CD4-positive, alpha-beta T cell (primary cell): ENCODE data around the gene TAOK1. TPM values are rescaled to one million over a fixed set of nuclear protein-coding genes. Genes with fewer than 3 reads are reported as not detected.
A peak's percentile ranks its signal among the peaks of the same experiment; 100 is the strongest.

Source experiments
- ATAC-seq: fragments of 200-7000 bp; cut with Tn5 transposase; one replicate; pipeline ENCODE4 v1.10.0; 2022; ENCODE audit warnings: mild to moderate bottlenecking; ENCODE audit not compliant: poor library complexity
- CTCF ChIA-PET: fragments of 350-600 bp; sonication (Branson Sonifier 250); formaldehyde crosslinking; loops from one replicate; lab custom pipeline; 2021; ENCODE audit warnings: antibody characterized with exemption, inconsistent platforms; lab: Charles Lee
- POLR2A ChIA-PET: fragments of 350-600 bp; sonication (Branson Sonifier 250); formaldehyde crosslinking; loops from one replicate; lab custom pipeline; 2021; ENCODE audit warnings: antibody characterized with exemption, inconsistent platforms; lab: Charles Lee
- DNase-seq, 14 experiments: peaks; one replicate each; pipeline ENCODE4 v3.0.0-alpha.2; 2013 to 2020; ENCODE audit warnings: mixed read lengths in 2 of 14
- H3K27ac ChIP-seq, 2 donors: one replicate each; pipeline versions ENCODE4 v1.5.1 to v1.7.0; 2013; ENCODE audit warnings: low read length in 2 of 2, low read depth in 1 of 2, mild to moderate bottlenecking in 1 of 2
- H3K27me3 ChIP-seq, 2 experiments: 1 replicate in 1 of 2; 2 replicates in 1 of 2; pipeline versions ENCODE4 v1.6.1 to v1.7.0; 2013; ENCODE audit warnings: low read length in 2 of 2, control low read depth in 1 of 2, mild to moderate bottlenecking in 1 of 2, moderate library complexity in 1 of 2; ENCODE audit not compliant: insufficient read depth in 2 of 2, control insufficient read depth in 1 of 2
- H3K36me3 ChIP-seq: one replicate; pipeline ENCODE4 v1.6.1; 2013; ENCODE audit warnings: low read length, control low read depth; ENCODE audit not compliant: insufficient read depth
- H3K4me1 ChIP-seq: one replicate; pipeline ENCODE4 v1.6.1; 2013; ENCODE audit warnings: low read length, control low read depth; ENCODE audit not compliant: insufficient read depth
- H3K4me3 ChIP-seq: one replicate; pipeline ENCODE4 v1.5.1; 2013; ENCODE audit warnings: mild to moderate bottlenecking, low read length, moderate library complexity
- H3K9me3 ChIP-seq, 2 experiments: 1 replicate in 1 of 2; 2 replicates in 1 of 2; pipeline versions ENCODE4 v1.6.1 to v1.7.0; 2013; ENCODE audit warnings: low read length in 2 of 2, mild to moderate bottlenecking in 2 of 2, control low read depth in 1 of 2, moderate library complexity in 1 of 2; ENCODE audit not compliant: control insufficient read depth in 1 of 2, insufficient read depth in 1 of 2
- H3K27ac Mint-ChIP-seq: one replicate; pipeline ENCODE4 v1.8.0; 2020; ENCODE audit warnings: mixed read lengths
- H3K27me3 Mint-ChIP-seq: one replicate; pipeline ENCODE4 v1.8.0; 2021; ENCODE audit warnings: mixed read lengths
- H3K36me3 Mint-ChIP-seq: one replicate; pipeline ENCODE4 v1.8.0; 2021; ENCODE audit warnings: low read depth, mixed read lengths
- H3K4me1 Mint-ChIP-seq: one replicate; pipeline ENCODE4 v1.8.0; 2021; ENCODE audit warnings: low read depth, mixed read lengths
- H3K4me3 Mint-ChIP-seq: one replicate; pipeline ENCODE4 v1.8.0; 2020; ENCODE audit warnings: mild to moderate bottlenecking, mixed read lengths
- H3K9me3 Mint-ChIP-seq: one replicate; pipeline ENCODE4 v1.8.0; 2020; ENCODE audit warnings: mixed read lengths
- intact Hi-C, 2 experiments: fragments of 100-400 bp; cut with DNase I in 1 of 2; cut with micrococcal nuclease in 1 of 2; formaldehyde crosslinking; loops; one replicate each; pipeline versions ENCODE4 v1.15.1 to v1.9.0; 2023 to 2025; cut with DNase I, micrococcal nuclease
- total RNA-seq, 174 experiments: library from RNA in 2 of 174; stranded (reverse) in 2 of 174; gene quantifications; one replicate each; pipeline ENCODE4 v1.2.3 and lab custom pipeline; 2021 to 2026
- TF ChIP-seq, protein P1 (sequence below): fragments of 200-600 bp; IDR thresholded peaks from one replicate; pipeline ENCODE4 v1.8.0; 2022; ENCODE audit warnings: antibody characterized with exemption, mild to moderate bottlenecking

Gene TAOK1
- total RNA-seq, 2 experiments from 2014 or later = 33.1 to 33.8 TPM

GRCh38 chr17:29573558-29573869 is 183.4 kb downstream of the TAOK1 start:
- Mint-ChIP-seq H3K4me1 (peaks cover 16% of the 10 kb centered on the region), H3K27ac (no peak overlapping the region), H3K4me3 (no peak overlapping the region), H3K36me3 (peaks cover 35% of the 10 kb centered on the region), H3K27me3 (no peaks in the 10 kb centered on the region), H3K9me3 (no peaks in the 10 kb centered on the region)
- Histone ChIP-seq H3K4me1 (peaks cover 21% of the 10 kb centered on the region), H3K4me3 (no peak overlapping the region), H3K27me3 (no peaks in the 10 kb centered on the region), H3K27ac (no peak overlapping the region), H3K9me3 (no peaks in the 10 kb centered on the region), H3K36me3 (peaks cover 57% of the 10 kb centered on the region)
- DNase-seq (peak in 2 of 14 experiments; percentile 16 to 31), ATAC-seq (no peak)
- ChIA-PET POLR2A (interaction anchor here (1.0 to 1.5 kb wide), 3 partner anchors 19 to 44 kb away, joined by 3 to 7 read pairs (median 4); partner anchors contain the start of gene ANKRD13B), CTCF (interaction anchor here (0.8 to 5.0 kb wide), 4 partner anchors 19 to 357 kb away, joined by 3 to 30 read pairs (median 4); no protein-coding TSS in a partner anchor)
- TF ChIP-seq, protein P1, sequence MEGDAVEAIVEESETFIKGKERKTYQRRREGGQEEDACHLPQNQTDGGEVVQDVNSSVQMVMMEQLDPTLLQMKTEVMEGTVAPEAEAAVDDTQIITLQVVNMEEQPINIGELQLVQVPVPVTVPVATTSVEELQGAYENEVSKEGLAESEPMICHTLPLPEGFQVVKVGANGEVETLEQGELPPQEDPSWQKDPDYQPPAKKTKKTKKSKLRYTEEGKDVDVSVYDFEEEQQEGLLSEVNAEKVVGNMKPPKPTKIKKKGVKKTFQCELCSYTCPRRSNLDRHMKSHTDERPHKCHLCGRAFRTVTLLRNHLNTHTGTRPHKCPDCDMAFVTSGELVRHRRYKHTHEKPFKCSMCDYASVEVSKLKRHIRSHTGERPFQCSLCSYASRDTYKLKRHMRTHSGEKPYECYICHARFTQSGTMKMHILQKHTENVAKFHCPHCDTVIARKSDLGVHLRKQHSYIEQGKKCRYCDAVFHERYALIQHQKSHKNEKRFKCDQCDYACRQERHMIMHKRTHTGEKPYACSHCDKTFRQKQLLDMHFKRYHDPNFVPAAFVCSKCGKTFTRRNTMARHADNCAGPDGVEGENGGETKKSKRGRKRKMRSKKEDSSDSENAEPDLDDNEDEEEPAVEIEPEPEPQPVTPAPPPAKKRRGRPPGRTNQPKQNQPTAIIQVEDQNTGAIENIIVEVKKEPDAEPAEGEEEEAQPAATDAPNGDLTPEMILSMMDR = no peak
- intact Hi-C loops = loop anchor here in 1 of 2 experiments (10.0 kb wide), 1 partner anchor 901 kb away; the partner anchor contains the start of gene GOSR1

GRCh38 chr17:29573871-29574731 is 183.9 kb downstream of the TAOK1 start:
- DNase-seq (peak in 2 of 14 experiments; percentile 17 to 30), ATAC-seq (no peak)
- peaks cover 16% of the 10 kb centered on the region for H3K4me1 ChIP-seq
- H3K27ac Mint-ChIP-seq = peak overlapping the region; percentile 59
- intact Hi-C loops = loop anchor here in 1 of 2 experiments (10.0 kb wide), 1 partner anchor 901 kb away; the partner anchor contains the start of gene GOSR1
- no peak overlapping the region for H3K4me3 Mint-ChIP-seq
- peaks cover 37% of the 10 kb centered on the region for H3K36me3 Mint-ChIP-seq
- no peaks in the 10 kb centered on the region for H3K27me3 ChIP-seq
- no peaks in the 10 kb centered on the region for H3K9me3 Mint-ChIP-seq
- ChIA-PET CTCF (interaction anchor here (0.8 to 1.4 kb wide), 2 partner anchors 18 to 204 kb away, joined by 3 to 4 read pairs; no protein-coding TSS in a partner anchor), POLR2A (interaction anchor here (1.5 kb wide), 1 partner anchor 44 kb away, joined by 7 read pairs; no protein-coding TSS in a partner anchor)
- no peak overlapping the region for H3K4me3 ChIP-seq
- H3K36me3 ChIP-seq = peaks cover 62% of the 10 kb centered on the region
- H3K27ac ChIP-seq = no peak overlapping the region
- TF ChIP-seq, protein P1 = no peak
- H3K4me1 Mint-ChIP-seq = peaks cover 13% of the 10 kb centered on the region
- no peaks in the 10 kb centered on the region for H3K27me3 Mint-ChIP-seq
- no peaks in the 10 kb centered on the region for H3K9me3 ChIP-seq

GRCh38 chr17:29574732-29575510 is 184.8 kb downstream of the TAOK1 start:
- peaks cover 9% of the 10 kb centered on the region for H3K4me1 Mint-ChIP-seq
- ChIA-PET CTCF (no interaction called here), POLR2A (no interaction called here)
- Histone ChIP-seq H3K36me3 (peaks cover 69% of the 10 kb centered on the region), H3K27ac (no peak overlapping the region), H3K4me3 (no peak overlapping the region), H3K4me1 (peaks cover 9% of the 10 kb centered on the region), H3K9me3 (no peaks in the 10 kb centered on the region), H3K27me3 (no peaks in the 10 kb centered on the region)
- no peak for ATAC-seq
- peak overlapping the region; percentile 59 for H3K27ac Mint-ChIP-seq
- peaks cover 43% of the 10 kb centered on the region for H3K36me3 Mint-ChIP-seq
- no peak overlapping the region for H3K4me3 Mint-ChIP-seq
- H3K9me3 Mint-ChIP-seq = no peaks in the 10 kb centered on the region
- peak in 1 of 14 experiments; percentile 20 for DNase-seq
- TF ChIP-seq, protein P1 = no peak
- no peaks in the 10 kb centered on the region for H3K27me3 Mint-ChIP-seq
- intact Hi-C loops = loop anchor here in 1 of 2 experiments (10.0 kb wide), 1 partner anchor 900 kb away; the partner anchor contains the start of gene GOSR1
